ENCODE measurements around the gene PKDREJ. TPM values are rescaled to one million over a fixed set of nuclear protein-coding genes. Genes with fewer than 3 reads are reported as not detected.

PKDREJ gene
- total and polyA plus RNA-seq, 7 donors: under 0.01 to 0.03 TPM; not detected in 5

DNA sequence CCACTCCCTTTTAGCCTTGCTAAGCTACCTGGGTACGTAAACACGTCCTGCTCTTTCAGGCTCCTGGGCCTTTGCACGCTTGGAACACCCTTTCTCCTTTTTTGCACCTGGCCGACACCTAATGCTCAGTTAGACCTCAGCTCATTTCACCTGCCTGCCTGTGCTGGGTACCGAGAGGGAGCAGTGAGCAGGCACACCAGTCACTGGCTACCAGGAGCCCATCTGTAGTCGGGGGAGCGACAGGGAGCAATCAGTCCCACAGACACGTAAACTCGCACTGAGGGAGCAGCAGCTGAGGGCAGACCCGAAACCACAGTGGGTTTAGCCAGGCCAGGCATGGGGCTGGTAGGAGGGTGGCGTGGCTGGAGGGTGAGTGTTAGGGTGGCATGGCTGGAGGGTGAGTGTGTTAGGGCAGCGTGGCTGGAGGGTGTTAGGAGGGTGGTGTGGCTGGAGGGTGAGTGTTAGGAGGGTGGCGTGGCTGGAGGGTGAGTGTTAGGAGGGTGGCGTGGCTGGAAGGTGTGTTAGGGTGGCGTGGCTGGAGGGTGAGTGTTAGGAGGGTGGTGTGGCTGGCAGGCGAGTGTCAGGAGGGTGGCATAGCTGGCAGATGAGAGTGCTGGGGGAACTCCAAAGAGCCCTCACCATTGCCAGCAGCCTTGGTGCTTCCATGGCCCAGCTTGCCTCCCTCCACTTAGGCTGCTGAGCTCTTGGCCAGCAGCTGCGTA lies 27.1 kb upstream of the PKDREJ start:
- no peaks in the 10 kb centered on the region for H3K9me3 ChIP-seq
- intact Hi-C loops (cut with DNase I): loop anchor here in 1 of 2 donors (5.0 kb wide), 1 partner anchor 143 kb away; no protein-coding TSS in a partner anchor
- H3K27me3 ChIP-seq (ENCODE audit: insufficient read depth in 3 of 3, low read length in 2 of 3): no peaks in the 10 kb centered on the region
- 72 to 82% (median 73%) methylated on average over 17 of the region's 17 CpGs for WGBS, 3 donors
- peaks cover 4% of the 10 kb centered on the region for H3K4me1 ChIP-seq
- no peak overlapping the region for H3K4me3 ChIP-seq
- DNase-seq (peak in 1 of 2 donors; percentile 85), ATAC-seq (peak; percentile 67 to 89 (median 84))
- H3K27ac ChIP-seq: peak overlapping the region; percentile 73
- peaks cover 0 to 48% of the 10 kb centered on the region in 2 donors for H3K36me3 ChIP-seq (ENCODE audit: insufficient read depth in 1 of 2, low read depth in 1 of 2)
- TF ChIP-seq, protein P1, sequence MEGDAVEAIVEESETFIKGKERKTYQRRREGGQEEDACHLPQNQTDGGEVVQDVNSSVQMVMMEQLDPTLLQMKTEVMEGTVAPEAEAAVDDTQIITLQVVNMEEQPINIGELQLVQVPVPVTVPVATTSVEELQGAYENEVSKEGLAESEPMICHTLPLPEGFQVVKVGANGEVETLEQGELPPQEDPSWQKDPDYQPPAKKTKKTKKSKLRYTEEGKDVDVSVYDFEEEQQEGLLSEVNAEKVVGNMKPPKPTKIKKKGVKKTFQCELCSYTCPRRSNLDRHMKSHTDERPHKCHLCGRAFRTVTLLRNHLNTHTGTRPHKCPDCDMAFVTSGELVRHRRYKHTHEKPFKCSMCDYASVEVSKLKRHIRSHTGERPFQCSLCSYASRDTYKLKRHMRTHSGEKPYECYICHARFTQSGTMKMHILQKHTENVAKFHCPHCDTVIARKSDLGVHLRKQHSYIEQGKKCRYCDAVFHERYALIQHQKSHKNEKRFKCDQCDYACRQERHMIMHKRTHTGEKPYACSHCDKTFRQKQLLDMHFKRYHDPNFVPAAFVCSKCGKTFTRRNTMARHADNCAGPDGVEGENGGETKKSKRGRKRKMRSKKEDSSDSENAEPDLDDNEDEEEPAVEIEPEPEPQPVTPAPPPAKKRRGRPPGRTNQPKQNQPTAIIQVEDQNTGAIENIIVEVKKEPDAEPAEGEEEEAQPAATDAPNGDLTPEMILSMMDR (IDR thresholded peaks at IDR 0.05): no peak

DNA sequence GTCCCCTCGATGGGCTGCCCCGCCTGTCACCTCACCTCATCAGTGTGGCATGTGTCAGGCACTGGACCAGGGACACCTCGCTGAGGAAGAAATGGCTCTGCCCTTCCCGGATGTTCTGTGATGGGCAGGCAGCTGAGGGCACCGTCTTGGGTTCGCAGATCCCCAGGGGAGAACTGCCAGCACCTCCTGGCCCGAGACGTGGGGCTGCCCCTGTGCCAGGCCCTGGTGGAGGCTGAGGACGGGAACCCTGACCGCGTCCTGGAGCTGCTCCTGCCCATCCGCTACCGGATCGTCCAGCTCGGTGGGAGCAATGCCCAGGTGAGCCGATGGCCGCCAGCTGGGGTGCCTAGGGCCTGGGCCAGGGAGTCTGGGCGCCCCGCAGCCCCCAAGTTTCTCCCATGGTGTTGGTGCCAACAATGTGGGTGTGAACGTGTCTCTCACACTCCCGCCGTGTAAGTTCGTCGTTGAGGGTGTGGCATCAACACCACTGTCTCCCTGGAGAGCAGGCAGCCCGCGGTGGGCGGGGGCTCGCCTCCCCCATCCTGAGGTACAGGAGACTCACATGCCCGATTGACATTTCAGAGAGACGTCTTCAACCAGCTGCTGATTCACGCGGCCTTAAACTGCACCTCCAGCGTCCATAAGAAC lies 26.2 kb upstream of the PKDREJ start:
- H3K27me3 ChIP-seq (ENCODE audit: insufficient read depth in 3 of 3, low read length in 2 of 3): no peaks in the 10 kb centered on the region
- no peaks in the 10 kb centered on the region for H3K9me3 ChIP-seq
- intact Hi-C loops (cut with DNase I): no loop called here
- 65 to 73% (median 67%) methylated on average over 33 of the region's 33 CpGs for WGBS, 3 donors
- ATAC-seq (peak in 3 of 4 donors; percentile 2 to 58 (median 11)), DNase-seq (peak in 1 of 2 donors; percentile 51)
- H3K4me3 ChIP-seq: no peak overlapping the region
- TF ChIP-seq, protein P1 (IDR thresholded peaks at IDR 0.05): no peak
- peaks cover 0 to 57% of the 10 kb centered on the region in 2 donors for H3K36me3 ChIP-seq (ENCODE audit: insufficient read depth in 1 of 2, low read depth in 1 of 2)
- no peak overlapping the region for H3K27ac ChIP-seq
- peaks cover 4% of the 10 kb centered on the region for H3K4me1 ChIP-seq

DNA sequence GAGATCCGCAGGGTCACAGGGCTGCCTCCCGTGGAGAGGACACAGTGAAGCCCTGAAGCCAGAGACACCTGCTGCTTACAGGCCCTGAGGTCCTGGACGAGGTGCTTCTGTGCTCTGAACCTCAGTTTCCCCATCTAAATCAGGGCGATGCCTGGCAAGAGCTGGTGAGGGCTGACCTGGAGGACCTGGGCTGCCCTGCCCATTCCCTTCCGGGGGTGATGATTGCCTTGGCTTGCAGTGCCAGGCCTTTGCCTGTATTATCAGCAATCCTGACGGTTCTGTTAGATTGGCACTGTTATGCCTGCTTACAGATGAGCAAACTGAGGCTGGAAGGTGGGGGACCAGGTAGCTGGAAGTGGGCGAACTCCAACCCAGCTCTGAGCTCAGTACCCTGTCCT lies 25.7 kb upstream of the PKDREJ start:
- ATAC-seq: no peak
- intact Hi-C loops (cut with DNase I): no loop called here
- Histone ChIP-seq H3K27ac (no peak overlapping the region), H3K9me3 (no peaks in the 10 kb centered on the region), H3K4me3 (no peak overlapping the region), H3K27me3 (ENCODE audit: insufficient read depth in 3 of 3, low read length in 2 of 3) (no peaks in the 10 kb centered on the region), H3K4me1 (peaks cover 4% of the 10 kb centered on the region), H3K36me3 (ENCODE audit: insufficient read depth in 1 of 2, low read depth in 1 of 2) (peaks cover 0 to 60% of the 10 kb centered on the region in 2 donors)
- TF ChIP-seq, protein P1 (IDR thresholded peaks at IDR 0.05): no peak
- DNase-seq: no peak
- 88 to 93% (median 89%) methylated on average over 7 of the region's 7 CpGs for WGBS, 3 donors

DNA sequence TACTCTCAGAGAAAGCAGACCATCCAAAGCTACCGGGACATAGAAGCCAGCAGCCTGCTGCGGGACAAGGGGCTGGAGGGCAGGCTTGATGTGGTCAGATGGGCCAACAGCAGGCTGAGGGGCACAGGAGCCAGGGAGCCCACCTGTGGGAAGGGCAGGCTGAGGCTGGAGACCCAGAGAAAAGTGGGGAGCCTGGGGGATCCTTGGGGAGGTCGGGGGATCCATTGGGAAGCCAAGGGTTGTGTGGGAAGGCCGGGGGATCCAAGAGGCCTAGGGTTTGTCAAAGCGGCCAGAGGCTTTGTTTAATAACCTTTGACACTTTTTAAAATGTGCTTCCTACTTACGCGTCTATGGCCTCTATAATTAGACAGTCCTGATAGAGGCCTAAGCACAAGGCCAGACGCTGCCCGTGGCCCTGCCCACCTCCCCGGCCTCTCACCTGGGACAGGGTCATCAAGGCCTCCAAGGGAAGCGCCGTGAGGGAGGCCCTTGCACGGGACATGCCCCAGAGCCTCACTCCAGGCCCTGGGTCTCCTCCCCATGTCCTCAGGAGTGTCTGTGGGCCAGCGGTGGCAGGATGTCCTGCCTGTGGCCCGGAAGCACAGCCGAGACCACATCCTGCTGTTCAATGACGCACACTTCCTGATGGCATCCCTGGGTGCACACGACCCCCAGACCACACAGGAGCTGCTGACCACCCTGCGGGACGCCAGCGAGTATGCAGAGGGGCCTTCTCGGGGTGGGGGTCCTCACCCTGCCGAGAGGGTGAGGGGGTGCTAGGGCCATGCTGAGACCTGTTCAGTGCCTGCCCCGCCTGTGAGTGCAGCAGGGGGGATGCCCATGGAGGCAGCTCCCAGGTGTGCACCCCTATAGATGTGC lies 25.0 kb upstream of the PKDREJ start:
- peak in 1 of 4 donors; percentile 22 for ATAC-seq
- H3K4me1 ChIP-seq: peaks cover 4% of the 10 kb centered on the region
- H3K27ac ChIP-seq: no peak overlapping the region
- TF ChIP-seq, protein P1 (IDR thresholded peaks at IDR 0.05): no peak
- peak overlapping the region; percentile 38 for H3K4me3 ChIP-seq
- H3K36me3 ChIP-seq (ENCODE audit: insufficient read depth in 1 of 2, low read depth in 1 of 2): peaks cover 0 to 60% of the 10 kb centered on the region in 2 donors
- no peaks in the 10 kb centered on the region for H3K9me3 ChIP-seq
- intact Hi-C loops (cut with DNase I): no loop called here
- 71 to 81% (median 72%) methylated on average over 22 to 24 of the region's 24 CpGs for WGBS, 3 donors
- peak; percentile 49 to 74 for DNase-seq
- no peaks in the 10 kb centered on the region for H3K27me3 ChIP-seq (ENCODE audit: insufficient read depth in 3 of 3, low read length in 2 of 3)
